Stimulated activated effector memory CD8-positive, alpha-beta T cell treated with anti-CD3 and anti-CD28 coated beads, Interleukin-12 subunit alpha, Interleukin-12 subunit beta, amount 100 ng/mL, for 72 hours (primary cell): ENCODE results near the gene FOXI2.

Experiments
- ATAC-seq: fragments of 150-1000 bp; cut with Tn5 transposase; 2 replicates; pipeline ENCODE4 v1.10.0; 2021
- DNase-seq, 2 donors: peaks; one replicate each; pipeline ENCODE4 v3.0.0; 2021 to 2022; ENCODE audit warnings: low spot score in 2 of 2
- H3K27ac Mint-ChIP-seq: one replicate; pipeline ENCODE4 v1.8.0; 2022; ENCODE audit warnings: mild to moderate bottlenecking, mixed read lengths
- H3K36me3 Mint-ChIP-seq: one replicate; pipeline ENCODE4 v1.8.0; 2022; ENCODE audit warnings: mild to moderate bottlenecking, mixed read lengths
- H3K4me1 Mint-ChIP-seq: one replicate; pipeline ENCODE4 v1.8.0; 2022; ENCODE audit warnings: mixed read lengths
- H3K4me3 Mint-ChIP-seq: one replicate; pipeline ENCODE4 v1.8.0; 2022; ENCODE audit warnings: mild to moderate bottlenecking, mixed read lengths
- H3K9me3 Mint-ChIP-seq: one replicate; pipeline ENCODE4 v1.8.0; 2022; ENCODE audit warnings: mixed read lengths

The FOXI2 gene

GRCh38 chr10:127776816-127777215, 39.8 kb downstream of the FOXI2 start:
- Mint-ChIP-seq H3K4me3 (no peak overlapping the region), H3K4me1 (no peaks in the 10 kb centered on the region), H3K27ac (no peak overlapping the region), H3K36me3 (no peaks in the 10 kb centered on the region), H3K9me3 (no peaks in the 10 kb centered on the region)
- DNase-seq, result no peak
- ATAC-seq, result no peak

GRCh38 chr10:127781412-127781811, 44.4 kb downstream of the FOXI2 start:
- DNase-seq (no peak), ATAC-seq (no peak)
- H3K9me3 Mint-ChIP-seq, result no peaks in the 10 kb centered on the region
- H3K27ac Mint-ChIP-seq, result no peak overlapping the region
- H3K4me3 Mint-ChIP-seq, result no peak overlapping the region
- H3K4me1 Mint-ChIP-seq, result no peaks in the 10 kb centered on the region
- H3K36me3 Mint-ChIP-seq, result no peaks in the 10 kb centered on the region

GRCh38 chr10:127787873-127788272, 50.9 kb downstream of the FOXI2 start:
- H3K27ac Mint-ChIP-seq, result no peak overlapping the region
- no peaks in the 10 kb centered on the region for H3K9me3 Mint-ChIP-seq
- no peaks in the 10 kb centered on the region for H3K4me1 Mint-ChIP-seq
- ATAC-seq (no peak), DNase-seq (no peak)
- no peak overlapping the region for H3K4me3 Mint-ChIP-seq
- H3K36me3 Mint-ChIP-seq, result no peaks in the 10 kb centered on the region

GRCh38 chr10:127790066-127790624, 53.2 kb downstream of the FOXI2 start:
- no peaks in the 10 kb centered on the region for H3K9me3 Mint-ChIP-seq
- no peak overlapping the region for H3K4me3 Mint-ChIP-seq
- H3K4me1 Mint-ChIP-seq, result no peaks in the 10 kb centered on the region
- no peak for ATAC-seq
- no peak for DNase-seq
- H3K27ac Mint-ChIP-seq, result no peak overlapping the region
- H3K36me3 Mint-ChIP-seq, result no peaks in the 10 kb centered on the region
